ENCODE results near the gene PARD6G.
A peak's percentile ranks its signal among the peaks of the same experiment; 100 is the strongest.
"Not testable (repeated sequence)": the region's sequence is repeated elsewhere in the genome, so short reads cannot be mapped to it uniquely, and the experiment has no call there.

PARD6G gene

GRCh38 chr18:80172056-80172455, 75.3 kb downstream of the PARD6G start:
- no peak for DNase-seq (ENCODE audit: low read depth, low spot score)

- peak; percentile 64 for DNase-seq (ENCODE audit: low read depth, low spot score)
These were observed 76.1 kb downstream of the PARD6G start for GRCh38 chr18:80171054-80171872.

GRCh38 chr18:80170395-80171053, 76.8 kb downstream of the PARD6G start:
- DNase-seq (ENCODE audit: low read depth, low spot score) = no peak

- DNase-seq (ENCODE audit: low read depth, low spot score) = no peak
These were observed 77.7 kb downstream of the PARD6G start for GRCh38 chr18:80169607-80170006.

GRCh38 chr18:80168982-80169381, 78.3 kb downstream of the PARD6G start:
- no peak for DNase-seq (ENCODE audit: low read depth, low spot score)

GRCh38 chr18:80168346-80168745, 79.0 kb downstream of the PARD6G start:
- no peak for DNase-seq (ENCODE audit: low read depth, low spot score)

GRCh38 chr18:80167931-80168330, 79.4 kb downstream of the PARD6G start:
- no peak for DNase-seq (ENCODE audit: low read depth, low spot score)

- DNase-seq (ENCODE audit: low read depth, low spot score) = no peak
These were observed 80.0 kb downstream of the PARD6G start for GRCh38 chr18:80167331-80167730.

- DNase-seq (ENCODE audit: low read depth, low spot score) = no peak
These were observed 80.6 kb downstream of the PARD6G start for GRCh38 chr18:80166725-80167124.

GRCh38 chr18:80166240-80166639, 81.1 kb downstream of the PARD6G start:
- DNase-seq (ENCODE audit: low read depth, low spot score) = no peak

- not testable (repeated sequence) for DNase-seq (ENCODE audit: low read depth, low spot score)
These were observed 82.5 kb downstream of the PARD6G start for GRCh38 chr18:80164727-80165355.

GRCh38 chr18:80163183-80163582, 84.1 kb downstream of the PARD6G start:
- no peak for DNase-seq (ENCODE audit: low read depth, low spot score)

GRCh38 chr18:80161781-80162417, 85.4 kb downstream of the PARD6G start:
- no peak for DNase-seq (ENCODE audit: low read depth, low spot score)

GRCh38 chr18:80159713-80160636, 87.3 kb downstream of the PARD6G start:
- peak; percentile 27 for DNase-seq (ENCODE audit: low read depth, low spot score)

- DNase-seq (ENCODE audit: low read depth, low spot score) = no peak
These were observed 88.9 kb downstream of the PARD6G start for GRCh38 chr18:80158365-80158764.

GRCh38 chr18:80157708-80158343, 89.5 kb downstream of the PARD6G start:
- peak; percentile 66 for DNase-seq (ENCODE audit: low read depth, low spot score)

- no peak for DNase-seq (ENCODE audit: low read depth, low spot score)
These were observed 93.0 kb downstream of the PARD6G start for GRCh38 chr18:80154293-80154692.

GRCh38 chr18:80149667-80150066, 97.6 kb downstream of the PARD6G start:
- no peak for DNase-seq (ENCODE audit: low read depth, low spot score)

GRCh38 chr18:80148326-80149199, 98.8 kb downstream of the PARD6G start:
- no peak for DNase-seq (ENCODE audit: low read depth, low spot score)
